Neuronal stem cell (in vitro differentiated cells): ENCODE results near the gene KSR2.

Experiments
- DNase-seq: peaks from one replicate; pipeline ENCODE4 v3.0.0-alpha.2; 2013; ENCODE audit warnings: low spot score
- H2AFZ ChIP-seq: one replicate; pipeline ENCODE4 v1.6.1; 2013; ENCODE audit warnings: mild to moderate bottlenecking, low read length, inconsistent platforms
- H2AK5ac ChIP-seq: 2 replicates; pipeline ENCODE4 v1.6.1; 2013; ENCODE audit warnings: low read depth, mild to moderate bottlenecking, inconsistent platforms, low read length, moderate library complexity, mixed read lengths
- H2BK120ac ChIP-seq: 2 replicates; pipeline ENCODE4 v1.6.1; 2013; ENCODE audit warnings: low read depth, mild to moderate bottlenecking, inconsistent platforms, low read length, moderate library complexity, mixed read lengths
- H2BK12ac ChIP-seq: one replicate; pipeline ENCODE4 v1.6.1; 2013; ENCODE audit warnings: low read length, inconsistent platforms
- H2BK15ac ChIP-seq: 2 replicates; pipeline ENCODE4 v1.6.1; 2013; ENCODE audit warnings: mild to moderate bottlenecking, low read length, inconsistent platforms, mixed read lengths
- H2BK5ac ChIP-seq: one replicate; pipeline ENCODE4 v1.6.1; 2013; ENCODE audit warnings: inconsistent platforms, mild to moderate bottlenecking, low read length, moderate library complexity
- H3K14ac ChIP-seq: one replicate; pipeline ENCODE4 v1.6.1; 2013; ENCODE audit warnings: low read length, inconsistent platforms
- H3K18ac ChIP-seq: 2 replicates; pipeline ENCODE4 v1.6.1; 2013; ENCODE audit warnings: low read length, inconsistent platforms
- H3K23ac ChIP-seq: 2 replicates; pipeline ENCODE4 v1.6.1; 2013; ENCODE audit warnings: low read depth, mild to moderate bottlenecking, mixed read lengths, low read length, inconsistent platforms; ENCODE audit not compliant: poor library complexity
- H3K27ac ChIP-seq: replicated peaks from 3 replicates; pipeline ENCODE4 v1.5.1; 2013; ENCODE audit warnings: low read length, inconsistent platforms
- H3K27me3 ChIP-seq, 3 experiments: 2 replicates each; pipeline ENCODE4 v1.6.1; 2013; ENCODE audit warnings: low read length in 3 of 3, mild to moderate bottlenecking in 2 of 3, inconsistent platforms in 1 of 3, low read depth in 1 of 3, mixed read lengths in 1 of 3, moderate library complexity in 1 of 3; ENCODE audit not compliant: control insufficient read depth in 3 of 3, insufficient read depth in 3 of 3
- H3K36me3 ChIP-seq, 2 donors: replicated peaks in 1 of 2; 2 replicates each; pipeline ENCODE4 v1.6.1; 2013; ENCODE audit warnings: low read length in 2 of 2; ENCODE audit not compliant: control insufficient read depth in 2 of 2, insufficient read depth in 2 of 2
- H3K4ac ChIP-seq: 2 replicates; pipeline ENCODE4 v1.6.1; 2013; ENCODE audit warnings: inconsistent platforms, mild to moderate bottlenecking, low read length, moderate library complexity
- H3K4me1 ChIP-seq, 2 donors: 1 replicate in 1 of 2; 2 replicates in 1 of 2; pipeline ENCODE4 v1.6.1; 2013; ENCODE audit warnings: low read length in 2 of 2, low read depth in 1 of 2; ENCODE audit not compliant: control insufficient read depth in 2 of 2, insufficient read depth in 1 of 2
- H3K4me2 ChIP-seq: one replicate; pipeline ENCODE4 v1.6.1; 2013; ENCODE audit warnings: mild to moderate bottlenecking, low read length, inconsistent platforms; ENCODE audit not compliant: insufficient read depth, poor library complexity, severe bottlenecking
- H3K4me3 ChIP-seq, 2 donors: 2 replicates each; pipeline ENCODE4 v1.5.1; 2013; ENCODE audit warnings: low read length in 2 of 2, mild to moderate bottlenecking in 2 of 2, inconsistent platforms in 1 of 2, moderate library complexity in 1 of 2
- H3K79me1 ChIP-seq: one replicate; pipeline ENCODE4 v1.6.1; 2013; ENCODE audit warnings: low read depth, mild to moderate bottlenecking, inconsistent platforms, low read length, moderate library complexity
- H3K9ac ChIP-seq: one replicate; pipeline ENCODE4 v1.6.1; 2013; ENCODE audit warnings: mild to moderate bottlenecking, low read depth, low read length, inconsistent platforms; ENCODE audit not compliant: poor library complexity
- H3K9me3 ChIP-seq, 2 donors: replicated peaks in 1 of 2; 2 replicates each; pipeline versions ENCODE3 to v1.6.1; 2013; ENCODE audit warnings: low read length in 2 of 2, mild to moderate bottlenecking in 2 of 2, inconsistent platforms in 1 of 2, low read depth in 1 of 2, mixed read lengths in 1 of 2, moderate library complexity in 1 of 2; ENCODE audit not compliant: control insufficient read depth in 2 of 2, insufficient read depth in 1 of 2
- H4K8ac ChIP-seq: one replicate; pipeline ENCODE4 v1.6.1; 2013; ENCODE audit warnings: low read depth, mild to moderate bottlenecking, inconsistent platforms, low read length, moderate library complexity
- H4K91ac ChIP-seq: one replicate; pipeline ENCODE4 v1.6.1; 2013; ENCODE audit warnings: low read length, low read depth, mild to moderate bottlenecking, inconsistent platforms; ENCODE audit not compliant: poor library complexity
- WGBS, 2 donors: extraction: QIAGEN DNeasy Blood & Tissue Kit; methylation state at CpG; one replicate each; pipeline ENCODE4 v1.1.7; 2013; ENCODE audit warnings: missing lambda C conversion rate in 2 of 2, mixed read lengths in 1 of 2; ENCODE audit not compliant: insufficient read length in 2 of 2, insufficient replicate concordance in 1 of 2; ENCODE audit errors: extremely low coverage in 2 of 2; 5-methylcytosine and 5-hydroxymethylcytosine counted together

Gene KSR2

GRCh38 chr12:117533687-117534086 lies 435.1 kb downstream of the KSR2 start:
- no peaks in the 10 kb centered on the region for H3K4me1 ChIP-seq
- H2BK120ac ChIP-seq, result no peak overlapping the region
- no CpG with 5 or more reads among the region's 6 CpGs for WGBS, 2 donors
- H2BK5ac ChIP-seq, result no peak overlapping the region
- H2BK15ac ChIP-seq, result no peak overlapping the region
- no peak overlapping the region for H3K23ac ChIP-seq
- DNase-seq, result no peak
- no peak overlapping the region for H4K91ac ChIP-seq
- H3K14ac ChIP-seq, result no peak overlapping the region
- H3K27me3 ChIP-seq, result no peaks in the 10 kb centered on the region
- no peak overlapping the region for H3K9ac ChIP-seq
- no peak overlapping the region for H3K27ac ChIP-seq
- H3K36me3 ChIP-seq, result no peaks in the 10 kb centered on the region
- no peak overlapping the region for H4K8ac ChIP-seq
- H3K4ac ChIP-seq, result no peak overlapping the region
- H3K4me3 ChIP-seq, result no peak overlapping the region
- no peak overlapping the region for H2AK5ac ChIP-seq
- H3K9me3 ChIP-seq, result no peaks in the 10 kb centered on the region
- H3K18ac ChIP-seq, result no peak overlapping the region
- no peaks in the 10 kb centered on the region for H3K79me1 ChIP-seq
- H3K4me2 ChIP-seq, result no peak overlapping the region
- H2AFZ ChIP-seq, result no peak overlapping the region
- H2BK12ac ChIP-seq, result no peak overlapping the region

GRCh38 chr12:117530796-117531195 lies 438.0 kb downstream of the KSR2 start:
- no peak overlapping the region for H3K23ac ChIP-seq
- no peaks in the 10 kb centered on the region for H3K79me1 ChIP-seq
- DNase-seq, result no peak
- no peaks in the 10 kb centered on the region for H3K9me3 ChIP-seq
- H3K4me1 ChIP-seq, result peaks cover 0 to 3% of the 10 kb centered on the region in 2 donors
- H3K4me3 ChIP-seq, result no peak overlapping the region
- H4K91ac ChIP-seq, result no peak overlapping the region
- no peak overlapping the region for H2AK5ac ChIP-seq
- H2AFZ ChIP-seq, result no peak overlapping the region
- no peak overlapping the region for H3K9ac ChIP-seq
- no peaks in the 10 kb centered on the region for H3K36me3 ChIP-seq
- H2BK5ac ChIP-seq, result no peak overlapping the region
- H2BK15ac ChIP-seq, result no peak overlapping the region
- no peak overlapping the region for H3K4me2 ChIP-seq
- no peak overlapping the region for H3K18ac ChIP-seq
- no peak overlapping the region for H3K14ac ChIP-seq
- no peak overlapping the region for H3K27ac ChIP-seq
- no peak overlapping the region for H3K4ac ChIP-seq
- no peak overlapping the region for H2BK12ac ChIP-seq
- H3K27me3 ChIP-seq, result no peaks in the 10 kb centered on the region
- H4K8ac ChIP-seq, result no peak overlapping the region
- no CpG with 5 or more reads among the region's 10 CpGs for WGBS, 2 donors
- H2BK120ac ChIP-seq, result no peak overlapping the region

GRCh38 chr12:117528538-117528937 lies 440.3 kb downstream of the KSR2 start:
- no peak overlapping the region for H3K4me3 ChIP-seq
- no peak overlapping the region for H3K23ac ChIP-seq
- no peak for DNase-seq
- no peak overlapping the region for H3K9ac ChIP-seq
- no peaks in the 10 kb centered on the region for H3K9me3 ChIP-seq
- peaks cover 0 to 3% of the 10 kb centered on the region in 2 donors for H3K4me1 ChIP-seq
- H3K14ac ChIP-seq, result no peak overlapping the region
- no peaks in the 10 kb centered on the region for H3K27me3 ChIP-seq
- no peak overlapping the region for H3K4me2 ChIP-seq
- H2BK5ac ChIP-seq, result no peak overlapping the region
- H2AK5ac ChIP-seq, result no peak overlapping the region
- H3K18ac ChIP-seq, result no peak overlapping the region
- H2BK120ac ChIP-seq, result no peak overlapping the region
- H2BK15ac ChIP-seq, result no peak overlapping the region
- H3K27ac ChIP-seq, result no peak overlapping the region
- H2BK12ac ChIP-seq, result no peak overlapping the region
- H3K36me3 ChIP-seq, result no peaks in the 10 kb centered on the region
- H4K8ac ChIP-seq, result no peak overlapping the region
- no peak overlapping the region for H2AFZ ChIP-seq
- WGBS, 2 donors, result no CpG with 5 or more reads among the region's 7 CpGs
- H4K91ac ChIP-seq, result no peak overlapping the region
- H3K79me1 ChIP-seq, result no peaks in the 10 kb centered on the region
- no peak overlapping the region for H3K4ac ChIP-seq

GRCh38 chr12:117527479-117527855 lies 441.3 kb downstream of the KSR2 start:
- no peaks in the 10 kb centered on the region for H3K9me3 ChIP-seq
- H2AK5ac ChIP-seq, result no peak overlapping the region
- H2AFZ ChIP-seq, result no peak overlapping the region
- no peak overlapping the region for H4K91ac ChIP-seq
- no peak overlapping the region for H2BK5ac ChIP-seq
- 100% methylated on average over 1 of the region's 4 CpGs; no CpG with 5 or more reads in 1 of the 2 donors for WGBS, 2 donors
- no peak overlapping the region for H3K9ac ChIP-seq
- H3K14ac ChIP-seq, result no peak overlapping the region
- no peak overlapping the region for H3K18ac ChIP-seq
- H3K79me1 ChIP-seq, result no peaks in the 10 kb centered on the region
- no peak overlapping the region for H3K4me2 ChIP-seq
- no peak for DNase-seq
- no peak overlapping the region for H3K23ac ChIP-seq
- no peak overlapping the region for H3K27ac ChIP-seq
- H3K4me3 ChIP-seq, result no peak overlapping the region
- no peak overlapping the region for H3K4ac ChIP-seq
- H2BK12ac ChIP-seq, result no peak overlapping the region
- H2BK15ac ChIP-seq, result no peak overlapping the region
- peaks cover 0 to under 1% (median 0%) of the 10 kb centered on the region in 3 experiments for H3K27me3 ChIP-seq
- peaks cover 0 to 3% of the 10 kb centered on the region in 2 donors for H3K4me1 ChIP-seq
- no peak overlapping the region for H2BK120ac ChIP-seq
- H3K36me3 ChIP-seq, result no peaks in the 10 kb centered on the region
- H4K8ac ChIP-seq, result no peak overlapping the region
